HL-60 (cell line): ENCODE measurements around the gene TRIM17.

Experiments used
- DNase-seq, 2 experiments: peaks; one replicate each; pipeline ENCODE4 v3.0.0-alpha.2; 2010 to 2020; ENCODE audit warnings: low read depth in 1 of 2, low spot score in 1 of 2
- H3K27ac ChIP-seq: fragments of 250-450 bp; sonication (Bioruptor Pico); replicated peaks from 2 replicates; pipeline ENCODE4 v1.5.1; 2020; ENCODE audit warnings: mild to moderate bottlenecking, moderate library complexity
- H3K27me3 ChIP-seq: fragments of 250-450 bp; sonication (Bioruptor Pico); 2 replicates; pipeline ENCODE4 v1.5.1; 2021; ENCODE audit warnings: mild to moderate bottlenecking, moderate library complexity; ENCODE audit not compliant: insufficient read depth, poor library complexity, severe bottlenecking
- H3K4me3 ChIP-seq: replicated peaks from 2 replicates; pipeline ENCODE4 v1.5.1; 2011; ENCODE audit warnings: mild to moderate bottlenecking, control low read depth, low read length; ENCODE audit not compliant: insufficient read depth
- GABPA ChIP-seq: IDR thresholded peaks from 2 replicates; pipeline ENCODE4 v1.6.1; 2012; ENCODE audit warnings: low read depth
- POLR2AphosphoS5 ChIP-seq: IDR thresholded peaks from 2 replicates; pipeline ENCODE4 v1.6.1; 2012; ENCODE audit warnings: low read depth
- SPI1 ChIP-seq: IDR thresholded peaks from 2 replicates; pipeline ENCODE4 v1.6.1; 2012; ENCODE audit warnings: low read depth, mild to moderate bottlenecking, borderline replicate concordance
- TF ChIP-seq, protein P1 (sequence below): IDR thresholded peaks from one replicate; pipeline ENCODE4 v1.5.1; 2011; ENCODE audit warnings: low read length, control low read depth, inconsistent platforms; ENCODE audit not compliant: insufficient read depth
- TF ChIP-seq, protein P2 (sequence below): IDR thresholded peaks from 2 replicates; pipeline ENCODE4 v1.6.1; 2012; ENCODE audit warnings: low read depth; ENCODE audit not compliant: insufficient replicate concordance

TRIM17 gene

DNA sequence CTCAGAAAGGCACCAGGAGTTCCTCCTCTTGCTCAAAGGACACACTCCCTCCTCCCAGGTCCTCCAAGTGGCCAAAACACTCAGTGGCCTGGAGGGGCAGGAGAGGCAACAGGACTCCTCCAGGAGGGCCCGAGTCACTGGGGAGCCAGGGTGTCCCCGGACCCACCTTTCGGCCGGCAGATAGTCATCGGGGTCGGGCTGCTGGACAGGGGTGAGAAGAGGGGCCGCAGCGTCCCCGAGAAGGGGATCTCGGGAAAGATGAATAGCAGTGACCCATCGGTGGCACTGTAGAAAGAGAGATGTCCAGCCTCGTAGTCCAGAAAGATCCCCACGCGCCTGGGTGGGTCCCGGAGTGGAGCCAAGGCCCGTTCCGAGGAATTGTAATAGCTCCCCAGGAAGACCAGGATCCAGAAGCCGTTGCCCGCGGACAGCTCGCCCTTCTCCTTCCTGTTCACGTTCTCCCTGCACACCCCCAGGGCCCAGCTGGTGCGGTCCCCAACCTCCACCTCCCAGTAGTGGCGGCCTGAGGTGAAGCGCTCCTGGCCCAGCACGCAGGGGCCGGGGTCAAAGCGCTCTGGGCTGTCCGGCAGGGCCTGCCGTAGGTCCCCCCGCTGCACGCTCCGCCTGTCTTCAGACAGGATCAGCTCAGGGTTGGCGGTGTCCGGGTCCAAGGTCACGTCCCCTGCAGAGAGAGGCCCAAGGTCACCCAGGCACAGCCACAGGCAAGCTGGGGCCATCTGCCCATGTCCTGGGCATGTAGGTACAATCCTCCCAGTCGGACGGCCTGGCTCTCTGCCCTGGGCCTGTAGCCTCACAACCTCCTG, 21.9 kb downstream of the TRIM17 start:
- Histone ChIP-seq H3K4me3 (no peak overlapping the region), H3K27me3 (no peaks in the 10 kb centered on the region), H3K27ac (no peak overlapping the region)
- TF ChIP-seq SPI1 (no peak), POLR2AphosphoS5 (peak; percentile 39; the same call in 1 of the 2 replicates)
- DNase-seq = no peak

DNA sequence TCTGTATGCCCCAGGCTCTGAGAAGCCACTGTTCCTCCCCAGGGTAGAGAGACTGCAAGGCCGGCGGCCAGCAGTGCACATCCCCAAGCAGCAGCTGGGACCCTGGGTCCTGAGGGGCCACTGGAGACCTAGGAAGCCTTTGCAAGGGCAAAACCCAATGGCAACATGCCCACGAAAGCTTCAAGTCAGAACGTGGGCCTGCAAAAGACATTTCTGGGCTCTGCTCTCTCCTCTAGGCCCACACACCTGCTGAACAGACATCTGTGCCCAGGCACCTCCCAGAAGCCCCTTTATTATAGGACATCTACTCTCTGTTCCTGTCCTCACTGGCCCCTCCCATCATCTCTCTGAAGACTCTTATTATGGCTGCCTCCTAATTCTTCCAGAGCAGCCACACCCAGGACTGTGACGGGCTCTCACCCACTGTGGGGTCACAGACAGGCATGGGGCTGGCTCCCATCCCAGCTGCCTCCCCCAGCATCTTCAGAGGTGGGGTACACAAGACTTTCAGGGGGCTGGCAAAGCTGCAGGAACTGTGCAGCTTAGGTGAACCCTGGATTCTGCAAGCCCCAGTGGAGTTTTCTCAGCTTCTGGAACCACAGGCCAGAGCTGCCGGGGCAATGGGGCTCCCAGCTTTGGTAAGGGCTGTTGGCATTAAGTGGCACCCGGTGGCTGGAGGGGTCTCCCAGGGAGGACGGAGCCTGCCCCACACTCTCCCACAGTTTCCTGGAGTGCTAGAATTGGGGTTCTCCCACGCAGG, 22.7 kb downstream of the TRIM17 start:
- DNase-seq = no peak
- Histone ChIP-seq H3K4me3 (no peak overlapping the region), H3K27ac (no peak overlapping the region), H3K27me3 (no peaks in the 10 kb centered on the region)
- TF ChIP-seq SPI1 = no peak
- TF ChIP-seq, protein P1, sequence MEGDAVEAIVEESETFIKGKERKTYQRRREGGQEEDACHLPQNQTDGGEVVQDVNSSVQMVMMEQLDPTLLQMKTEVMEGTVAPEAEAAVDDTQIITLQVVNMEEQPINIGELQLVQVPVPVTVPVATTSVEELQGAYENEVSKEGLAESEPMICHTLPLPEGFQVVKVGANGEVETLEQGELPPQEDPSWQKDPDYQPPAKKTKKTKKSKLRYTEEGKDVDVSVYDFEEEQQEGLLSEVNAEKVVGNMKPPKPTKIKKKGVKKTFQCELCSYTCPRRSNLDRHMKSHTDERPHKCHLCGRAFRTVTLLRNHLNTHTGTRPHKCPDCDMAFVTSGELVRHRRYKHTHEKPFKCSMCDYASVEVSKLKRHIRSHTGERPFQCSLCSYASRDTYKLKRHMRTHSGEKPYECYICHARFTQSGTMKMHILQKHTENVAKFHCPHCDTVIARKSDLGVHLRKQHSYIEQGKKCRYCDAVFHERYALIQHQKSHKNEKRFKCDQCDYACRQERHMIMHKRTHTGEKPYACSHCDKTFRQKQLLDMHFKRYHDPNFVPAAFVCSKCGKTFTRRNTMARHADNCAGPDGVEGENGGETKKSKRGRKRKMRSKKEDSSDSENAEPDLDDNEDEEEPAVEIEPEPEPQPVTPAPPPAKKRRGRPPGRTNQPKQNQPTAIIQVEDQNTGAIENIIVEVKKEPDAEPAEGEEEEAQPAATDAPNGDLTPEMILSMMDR = no peak
- TF ChIP-seq GABPA = no peak
- no peak for TF ChIP-seq POLR2AphosphoS5
- TF ChIP-seq, protein P2, sequence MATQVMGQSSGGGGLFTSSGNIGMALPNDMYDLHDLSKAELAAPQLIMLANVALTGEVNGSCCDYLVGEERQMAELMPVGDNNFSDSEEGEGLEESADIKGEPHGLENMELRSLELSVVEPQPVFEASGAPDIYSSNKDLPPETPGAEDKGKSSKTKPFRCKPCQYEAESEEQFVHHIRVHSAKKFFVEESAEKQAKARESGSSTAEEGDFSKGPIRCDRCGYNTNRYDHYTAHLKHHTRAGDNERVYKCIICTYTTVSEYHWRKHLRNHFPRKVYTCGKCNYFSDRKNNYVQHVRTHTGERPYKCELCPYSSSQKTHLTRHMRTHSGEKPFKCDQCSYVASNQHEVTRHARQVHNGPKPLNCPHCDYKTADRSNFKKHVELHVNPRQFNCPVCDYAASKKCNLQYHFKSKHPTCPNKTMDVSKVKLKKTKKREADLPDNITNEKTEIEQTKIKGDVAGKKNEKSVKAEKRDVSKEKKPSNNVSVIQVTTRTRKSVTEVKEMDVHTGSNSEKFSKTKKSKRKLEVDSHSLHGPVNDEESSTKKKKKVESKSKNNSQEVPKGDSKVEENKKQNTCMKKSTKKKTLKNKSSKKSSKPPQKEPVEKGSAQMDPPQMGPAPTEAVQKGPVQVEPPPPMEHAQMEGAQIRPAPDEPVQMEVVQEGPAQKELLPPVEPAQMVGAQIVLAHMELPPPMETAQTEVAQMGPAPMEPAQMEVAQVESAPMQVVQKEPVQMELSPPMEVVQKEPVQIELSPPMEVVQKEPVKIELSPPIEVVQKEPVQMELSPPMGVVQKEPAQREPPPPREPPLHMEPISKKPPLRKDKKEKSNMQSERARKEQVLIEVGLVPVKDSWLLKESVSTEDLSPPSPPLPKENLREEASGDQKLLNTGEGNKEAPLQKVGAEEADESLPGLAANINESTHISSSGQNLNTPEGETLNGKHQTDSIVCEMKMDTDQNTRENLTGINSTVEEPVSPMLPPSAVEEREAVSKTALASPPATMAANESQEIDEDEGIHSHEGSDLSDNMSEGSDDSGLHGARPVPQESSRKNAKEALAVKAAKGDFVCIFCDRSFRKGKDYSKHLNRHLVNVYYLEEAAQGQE = no peak

DNA sequence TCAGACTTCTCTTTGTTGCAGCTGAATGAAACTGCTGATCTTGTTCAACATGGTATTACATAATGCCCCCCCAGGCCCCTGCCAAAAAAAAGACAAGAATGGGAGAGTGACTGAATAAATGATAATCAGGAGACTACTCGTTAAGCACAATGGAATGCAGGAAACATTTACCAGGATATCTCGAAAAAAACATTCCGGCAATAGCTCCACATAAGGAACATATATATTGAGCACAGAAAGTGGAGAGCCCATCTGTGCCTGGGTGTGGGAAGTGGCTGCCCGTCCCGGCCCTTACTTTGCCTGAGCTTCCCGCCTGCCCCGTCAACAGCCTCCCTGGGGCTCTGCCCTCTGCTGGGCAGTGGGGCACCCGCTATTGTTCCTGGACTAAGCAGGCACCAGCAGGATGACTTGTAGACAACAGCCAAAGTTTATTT, 23.4 kb downstream of the TRIM17 start:
- TF ChIP-seq, protein P1 = peak; percentile 10
- TF ChIP-seq POLR2AphosphoS5 = no peak
- Histone ChIP-seq H3K27me3 (no peaks in the 10 kb centered on the region), H3K4me3 (no peak overlapping the region), H3K27ac (no peak overlapping the region)
- peak in 1 of 2 experiments; percentile 21 for DNase-seq

DNA sequence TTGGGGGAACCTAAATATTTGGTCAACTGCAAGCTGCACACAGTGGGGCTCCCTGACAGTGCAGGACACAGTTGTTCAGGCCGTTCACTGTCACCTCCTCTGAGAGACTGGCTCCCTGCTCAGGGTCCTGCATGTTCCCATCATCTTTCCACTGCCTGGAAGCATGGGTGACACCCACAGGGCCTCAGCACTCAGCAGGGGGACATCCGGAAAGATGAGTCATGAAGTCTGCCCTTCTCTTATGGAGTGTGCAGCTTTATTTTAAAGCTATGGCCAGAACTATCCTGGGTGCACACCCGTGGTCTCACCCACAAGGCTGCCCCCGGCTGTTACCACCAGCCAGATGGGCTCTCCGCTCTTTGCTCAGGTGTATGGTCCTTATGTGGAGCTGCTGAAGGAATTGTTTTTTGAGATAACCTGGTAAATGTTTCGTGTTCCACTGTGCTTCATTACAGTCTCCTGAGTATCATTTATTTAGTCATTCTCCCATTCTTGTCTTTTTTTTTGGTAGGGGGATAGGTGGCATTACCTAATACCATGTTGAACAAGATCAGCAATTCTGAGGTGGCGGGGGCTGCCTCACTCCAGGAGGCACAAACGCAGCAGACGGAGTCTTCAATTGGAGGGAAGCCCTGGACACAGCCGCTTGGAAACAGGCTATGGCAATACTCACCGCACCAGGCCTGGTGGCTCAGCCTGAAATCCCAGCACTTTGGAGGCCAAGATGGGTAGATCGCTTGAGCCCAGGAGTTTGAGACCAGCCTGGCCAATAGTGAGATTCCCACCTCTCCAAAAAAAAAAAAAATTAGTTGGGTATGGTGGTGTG, 24.3 kb downstream of the TRIM17 start:
- H3K27ac ChIP-seq = no peak overlapping the region
- TF ChIP-seq, protein P1 = no peak
- no peak for TF ChIP-seq SPI1
- TF ChIP-seq GABPA = no peak
- TF ChIP-seq, protein P2 = no peak
- TF ChIP-seq POLR2AphosphoS5 = no peak
- no peak overlapping the region for H3K4me3 ChIP-seq
- DNase-seq = no peak
- no peaks in the 10 kb centered on the region for H3K27me3 ChIP-seq
